K562 (cell line): ENCODE measurements around the gene SLC26A11. TPM values are rescaled to one million over a fixed set of nuclear protein-coding genes. Genes with fewer than 3 reads are reported as not detected.

ENCODE experiments used
- ADNP ChIP-seq: fragments of 200-800 bp; sonication (Bioruptor generic); IDR thresholded peaks from 2 replicates; pipeline ENCODE4 v1.6.1; 2016; ENCODE audit warnings: missing genetic modification characterization, missing compliant biosample characterization
- ELF4 ChIP-seq: fragments of 450-650 bp; formaldehyde crosslinking; IDR thresholded peaks from 2 replicates; pipeline ENCODE4 v1.4.0; 2022; ENCODE audit warnings: missing genetic modification characterization
- FOXA1 ChIP-seq: fragments of 450-650 bp; IDR thresholded peaks from 2 replicates; pipeline ENCODE4 v1.6.1; 2016; ENCODE audit warnings: mild to moderate bottlenecking, borderline replicate concordance
- HLTF ChIP-seq: fragments of 450-650 bp; IDR thresholded peaks from 2 replicates; pipeline ENCODE4 v1.6.1; 2016
- RAD51 ChIP-seq: fragments of 450-650 bp; IDR thresholded peaks from 2 replicates; pipeline ENCODE4 v1.7.1; 2016; ENCODE audit warnings: low read depth, mild to moderate bottlenecking, borderline replicate concordance
- ZMIZ1 ChIP-seq, 2 experiments: fragments of 150-350 bp in 1 of 2; IDR thresholded peaks; 2 replicates each; pipeline ENCODE4 v1.6.1; 2012 to 2016; ENCODE audit warnings: low read depth in 2 of 2, low read length in 2 of 2, mild to moderate bottlenecking in 1 of 2, moderate library complexity in 1 of 2
- ZNF695 ChIP-seq: fragments of 450-650 bp; formaldehyde crosslinking; IDR thresholded peaks from 2 replicates; pipeline ENCODE4 v1.4.0; 2020; ENCODE audit warnings: mild to moderate bottlenecking, moderate library complexity
- polyA plus RNA-seq, 8 experiments: library from polyadenylated mRNA; depleted of rRNA in 4 of 8; stranded (reverse) in 5 of 8; unstranded in 3 of 8; fragments of >200 nt; fragmentation: Nextera tagmentation in 2 of 8; fragmentation: Illumina TruSeq in 1 of 8; extraction: Ambion mirVana in 2 of 8; extraction: Trizol in 1 of 8; gene quantifications; 2 replicates each; pipeline versions ENCODE4 v1.2.1 to v1.2.3, GENCODE V29; 2011 to 2014; ENCODE audit warnings: inconsistent platforms in 1 of 8, missing spikeins in 1 of 8
- total RNA-seq, 7 experiments: library from RNA; depleted of rRNA in 6 of 7; stranded (reverse); fragments of >200 nt in 6 of 7; fragmentation: Illumina TruSeq in 2 of 7; extraction: Trizol in 2 of 7; gene quantifications; 2 replicates each; pipeline versions ENCODE4 v1.2.1 to v1.2.3, GENCODE V29; 2011 to 2021; ENCODE audit warnings: low replicate concordance in 1 of 7
- TF ChIP-seq, protein P1 (sequence below): sonication (generic); formaldehyde crosslinking; IDR thresholded peaks from 2 replicates; pipeline ENCODE4 v1.8.0; 2022; ENCODE audit warnings: missing genetic modification reagents, mild to moderate bottlenecking, borderline replicate concordance

The SLC26A11 gene
- total and polyA plus RNA-seq, 9 of the 15 experiments (the other 6 are each of a cell fraction or from before 2014, with no cell fraction given): 0.06 to 3.1 (median 1.2) TPM; not detected in 1

DNA sequence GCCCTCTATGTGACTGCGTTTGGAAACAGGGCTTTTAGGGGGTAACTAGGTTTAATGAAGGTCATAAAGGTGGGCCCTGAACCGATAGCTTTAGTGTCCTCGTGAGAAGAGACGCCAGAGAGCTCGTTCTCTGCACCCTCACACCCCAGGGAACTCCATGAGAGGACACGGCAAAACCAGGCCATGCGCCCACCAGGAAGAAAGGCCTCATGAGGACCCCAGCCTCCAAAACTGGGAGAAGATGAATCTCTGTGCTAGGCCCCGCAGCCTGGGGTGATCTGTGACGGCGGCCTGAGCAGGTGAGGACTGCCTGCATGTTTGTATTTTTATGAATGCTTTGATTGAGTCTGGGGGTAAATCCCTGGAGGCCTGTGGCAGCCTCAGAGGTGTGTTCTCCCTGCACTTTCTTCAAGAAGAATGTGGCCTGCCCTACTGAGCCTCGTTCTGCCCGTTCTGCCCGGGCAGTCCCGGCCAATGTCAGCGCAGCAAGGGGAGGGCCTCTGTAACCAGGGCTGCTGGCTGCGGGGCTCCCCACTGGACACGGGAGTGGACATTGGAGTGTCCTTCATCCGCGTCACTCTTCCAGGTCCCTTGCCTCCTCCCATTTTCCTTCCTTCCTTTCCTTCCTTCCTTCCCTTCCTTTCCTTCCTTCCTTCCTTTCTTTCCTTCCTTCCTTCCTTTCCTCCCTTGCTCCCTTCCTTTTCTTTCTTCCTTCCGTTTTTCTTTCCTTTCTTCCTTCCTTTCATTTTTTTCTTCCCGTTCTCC lies 33.6 kb downstream of the SLC26A11 start (continued):
- TF ChIP-seq ZMIZ1 (IDR thresholded peaks at IDR 0.05; ENCODE audit: low read depth in 2 of 2, low read length in 2 of 2) (no peak), ZNF695 (CRISPR knock-in tag) (no peak), HLTF (0 out of 2 replicates have a peak, but pooled peaks have one; percentile 30), FOXA1 (no peak), RAD51 (no peak), ELF4 (CRISPR knock-in tag) (no peak), ADNP (tag) (no peak)
- TF ChIP-seq, protein P1, sequence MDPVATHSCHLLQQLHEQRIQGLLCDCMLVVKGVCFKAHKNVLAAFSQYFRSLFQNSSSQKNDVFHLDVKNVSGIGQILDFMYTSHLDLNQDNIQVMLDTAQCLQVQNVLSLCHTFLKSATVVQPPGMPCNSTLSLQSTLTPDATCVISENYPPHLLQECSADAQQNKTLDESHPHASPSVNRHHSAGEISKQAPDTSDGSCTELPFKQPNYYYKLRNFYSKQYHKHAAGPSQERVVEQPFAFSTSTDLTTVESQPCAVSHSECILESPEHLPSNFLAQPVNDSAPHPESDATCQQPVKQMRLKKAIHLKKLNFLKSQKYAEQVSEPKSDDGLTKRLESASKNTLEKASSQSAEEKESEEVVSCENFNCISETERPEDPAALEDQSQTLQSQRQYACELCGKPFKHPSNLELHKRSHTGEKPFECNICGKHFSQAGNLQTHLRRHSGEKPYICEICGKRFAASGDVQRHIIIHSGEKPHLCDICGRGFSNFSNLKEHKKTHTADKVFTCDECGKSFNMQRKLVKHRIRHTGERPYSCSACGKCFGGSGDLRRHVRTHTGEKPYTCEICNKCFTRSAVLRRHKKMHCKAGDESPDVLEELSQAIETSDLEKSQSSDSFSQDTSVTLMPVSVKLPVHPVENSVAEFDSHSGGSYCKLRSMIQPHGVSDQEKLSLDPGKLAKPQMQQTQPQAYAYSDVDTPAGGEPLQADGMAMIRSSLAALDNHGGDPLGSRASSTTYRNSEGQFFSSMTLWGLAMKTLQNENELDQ (CRISPR knock-in tag): no peak
- TF ChIP-seq, all 486 proteins: peak for 14
